ENCODE data around the gene SPCS2. TPM values are rescaled to one million over a fixed set of nuclear protein-coding genes. Genes with fewer than 3 reads are reported as not detected.
"Not testable (repeated sequence)": the region's sequence is repeated elsewhere in the genome, so short reads cannot be mapped to it uniquely, and the experiment has no call there.

Gene SPCS2
- total RNA-seq, 2 donors from 2014 or later: 143 to 195 TPM

GRCh38 chr11:75001686-75002085 lies 52.6 kb downstream of the SPCS2 start:
- ATAC-seq (replicated peaks): no peak
- Mint-ChIP-seq H3K4me1 (no peaks in the 10 kb centered on the region), H3K9me3 (no peaks in the 10 kb centered on the region), H3K27me3 (no peaks in the 10 kb centered on the region), H3K36me3 (ENCODE audit: low read depth) (peaks cover 65% of the 10 kb centered on the region), H3K4me3 (no peak overlapping the region), H3K27ac (no peak overlapping the region)

GRCh38 chr11:75002516-75002915 lies 53.5 kb downstream of the SPCS2 start:
- no peaks in the 10 kb centered on the region for H3K4me1 Mint-ChIP-seq
- H3K27ac Mint-ChIP-seq: no peak overlapping the region
- peaks cover 65% of the 10 kb centered on the region for H3K36me3 Mint-ChIP-seq (ENCODE audit: low read depth)
- ATAC-seq (replicated peaks): no peak
- H3K4me3 Mint-ChIP-seq: no peak overlapping the region
- H3K9me3 Mint-ChIP-seq: no peaks in the 10 kb centered on the region
- H3K27me3 Mint-ChIP-seq: no peaks in the 10 kb centered on the region

- Mint-ChIP-seq H3K4me3 (no peak overlapping the region), H3K9me3 (no peaks in the 10 kb centered on the region), H3K27ac (no peak overlapping the region), H3K36me3 (ENCODE audit: low read depth) (peaks cover 59% of the 10 kb centered on the region), H3K27me3 (no peaks in the 10 kb centered on the region), H3K4me1 (no peaks in the 10 kb centered on the region)
- no peak for ATAC-seq (replicated peaks)
These were observed 55.1 kb downstream of the SPCS2 start for GRCh38 chr11:75004215-75004614.

- Mint-ChIP-seq H3K27ac (no peak overlapping the region), H3K4me3 (no peak overlapping the region), H3K4me1 (no peaks in the 10 kb centered on the region), H3K9me3 (no peaks in the 10 kb centered on the region), H3K36me3 (ENCODE audit: low read depth) (peaks cover 52% of the 10 kb centered on the region), H3K27me3 (no peaks in the 10 kb centered on the region)
- no peak for ATAC-seq (replicated peaks)
These were observed 62.3 kb downstream of the SPCS2 start for GRCh38 chr11:75011357-75011756.

GRCh38 chr11:75011872-75012271 lies 62.8 kb downstream of the SPCS2 start:
- H3K27me3 Mint-ChIP-seq: no peaks in the 10 kb centered on the region
- no peaks in the 10 kb centered on the region for H3K4me1 Mint-ChIP-seq
- peaks cover 47% of the 10 kb centered on the region for H3K36me3 Mint-ChIP-seq (ENCODE audit: low read depth)
- no peak overlapping the region for H3K4me3 Mint-ChIP-seq
- H3K27ac Mint-ChIP-seq: no peak overlapping the region
- H3K9me3 Mint-ChIP-seq: no peaks in the 10 kb centered on the region
- ATAC-seq (replicated peaks): no peak

GRCh38 chr11:75013051-75013450 lies 64.0 kb downstream of the SPCS2 start:
- H3K27me3 Mint-ChIP-seq: no peaks in the 10 kb centered on the region
- no peak overlapping the region for H3K4me3 Mint-ChIP-seq
- peak overlapping the region; percentile 4 for H3K27ac Mint-ChIP-seq
- no peaks in the 10 kb centered on the region for H3K4me1 Mint-ChIP-seq
- H3K9me3 Mint-ChIP-seq: no peaks in the 10 kb centered on the region
- ATAC-seq (replicated peaks): peak; percentile 44
- H3K36me3 Mint-ChIP-seq (ENCODE audit: low read depth): peaks cover 38% of the 10 kb centered on the region

GRCh38 chr11:75014129-75014528 lies 65.1 kb downstream of the SPCS2 start:
- Mint-ChIP-seq H3K27me3 (no peaks in the 10 kb centered on the region), H3K4me1 (no peaks in the 10 kb centered on the region), H3K27ac (no peak overlapping the region), H3K36me3 (ENCODE audit: low read depth) (peaks cover 33% of the 10 kb centered on the region), H3K4me3 (no peak overlapping the region), H3K9me3 (no peaks in the 10 kb centered on the region)
- ATAC-seq (replicated peaks): no peak

GRCh38 chr11:75019200-75019599 lies 70.1 kb downstream of the SPCS2 start:
- H3K4me3 Mint-ChIP-seq; H3K36me3 Mint-ChIP-seq (ENCODE audit: low read depth); H3K9me3 Mint-ChIP-seq; H3K27me3 Mint-ChIP-seq; H3K27ac Mint-ChIP-seq; H3K4me1 Mint-ChIP-seq; ATAC-seq (replicated peaks): not testable (repeated sequence)

- H3K4me1 Mint-ChIP-seq; H3K27ac Mint-ChIP-seq; H3K27me3 Mint-ChIP-seq; H3K9me3 Mint-ChIP-seq; H3K36me3 Mint-ChIP-seq (ENCODE audit: low read depth); H3K4me3 Mint-ChIP-seq; ATAC-seq (replicated peaks): not testable (repeated sequence)
These were observed 71.3 kb downstream of the SPCS2 start for GRCh38 chr11:75020328-75020727.

GRCh38 chr11:75022296-75022695 lies 73.2 kb downstream of the SPCS2 start:
- Mint-ChIP-seq H3K9me3 (no peaks in the 10 kb centered on the region), H3K4me1 (no peaks in the 10 kb centered on the region), H3K27ac (no peak overlapping the region), H3K36me3 (ENCODE audit: low read depth) (no peaks in the 10 kb centered on the region), H3K27me3 (no peaks in the 10 kb centered on the region), H3K4me3 (no peak overlapping the region)
- ATAC-seq (replicated peaks): no peak

- ATAC-seq (replicated peaks): peak; percentile 87
- Mint-ChIP-seq H3K27ac (no peak overlapping the region), H3K4me3 (no peak overlapping the region), H3K36me3 (ENCODE audit: low read depth) (no peaks in the 10 kb centered on the region), H3K4me1 (no peaks in the 10 kb centered on the region), H3K27me3 (no peaks in the 10 kb centered on the region), H3K9me3 (no peaks in the 10 kb centered on the region)
These were observed 73.8 kb downstream of the SPCS2 start for GRCh38 chr11:75022759-75023396.

GRCh38 chr11:75023446-75024067 lies 74.5 kb downstream of the SPCS2 start:
- Mint-ChIP-seq H3K27me3 (no peaks in the 10 kb centered on the region), H3K4me1 (no peaks in the 10 kb centered on the region)
- ATAC-seq (replicated peaks): no peak

GRCh38 chr11:75024068-75024449 lies 75.0 kb downstream of the SPCS2 start:
- Mint-ChIP-seq H3K9me3 (no peaks in the 10 kb centered on the region), H3K4me3 (no peak overlapping the region), H3K36me3 (ENCODE audit: low read depth) (no peaks in the 10 kb centered on the region), H3K4me1 (no peaks in the 10 kb centered on the region), H3K27me3 (no peaks in the 10 kb centered on the region), H3K27ac (no peak overlapping the region)
- no peak for ATAC-seq (replicated peaks)

More at GRCh38 chr11:75023446-75024067, 74.5 kb downstream of the SPCS2 start:
- Mint-ChIP-seq H3K27ac (no peak overlapping the region), H3K9me3 (no peaks in the 10 kb centered on the region), H3K4me3 (no peak overlapping the region), H3K36me3 (ENCODE audit: low read depth) (no peaks in the 10 kb centered on the region)

GRCh38 chr11:75024764-75025211 lies 75.7 kb downstream of the SPCS2 start:
- Mint-ChIP-seq H3K4me1 (no peaks in the 10 kb centered on the region), H3K9me3 (no peaks in the 10 kb centered on the region), H3K27ac (no peak overlapping the region), H3K4me3 (no peak overlapping the region), H3K27me3 (no peaks in the 10 kb centered on the region), H3K36me3 (ENCODE audit: low read depth) (no peaks in the 10 kb centered on the region)
- ATAC-seq (replicated peaks): no peak

- Mint-ChIP-seq H3K36me3 (ENCODE audit: low read depth) (no peaks in the 10 kb centered on the region), H3K27me3 (no peaks in the 10 kb centered on the region), H3K9me3 (no peaks in the 10 kb centered on the region), H3K4me3 (no peak overlapping the region), H3K4me1 (no peaks in the 10 kb centered on the region), H3K27ac (no peak overlapping the region)
- ATAC-seq (replicated peaks): no peak
These were observed 76.5 kb downstream of the SPCS2 start for GRCh38 chr11:75025561-75025960.
